Lower leg skin (tissue), 3 donors: ENCODE measurements around the gene DNPH1.

Source experiments
- POLR2A ChIP-seq, 2 donors: fragments of 450-650 bp; IDR thresholded peaks; one replicate each; pipeline ENCODE4 v1.6.1; 2016 to 2017; ENCODE audit warnings: antibody characterized with exemption in 2 of 2, mild to moderate bottlenecking in 1 of 2, moderate library complexity in 1 of 2
- TF ChIP-seq, protein P1 (sequence below), 3 donors: fragments of 450-650 bp; IDR thresholded peaks; one replicate each; pipeline ENCODE4 v1.5.1; 2016; ENCODE audit warnings: antibody characterized with exemption in 3 of 3, mild to moderate bottlenecking in 3 of 3, moderate library complexity in 2 of 3

DNA sequence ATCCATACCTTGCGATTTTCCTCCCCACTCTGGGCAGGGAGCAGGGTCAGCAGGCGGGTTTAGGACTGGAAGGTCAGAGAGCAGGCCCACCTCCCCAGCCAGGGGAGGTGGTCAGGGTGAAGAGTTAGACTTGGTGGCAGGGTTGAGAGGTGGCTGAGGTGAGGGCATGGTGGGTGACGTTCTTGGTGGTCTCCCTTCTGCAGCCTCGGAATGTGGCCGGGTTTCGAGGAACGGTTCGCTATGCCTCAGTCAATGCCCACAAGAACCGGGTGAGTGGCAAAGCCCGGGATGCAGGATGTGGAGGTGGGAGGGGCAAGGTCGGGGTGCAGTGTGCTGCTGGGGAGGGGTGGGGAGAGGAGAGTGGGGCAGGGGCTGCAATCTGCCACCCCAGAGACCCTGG, 25.6 kb upstream of the DNPH1 start:
- TF ChIP-seq, protein P1, sequence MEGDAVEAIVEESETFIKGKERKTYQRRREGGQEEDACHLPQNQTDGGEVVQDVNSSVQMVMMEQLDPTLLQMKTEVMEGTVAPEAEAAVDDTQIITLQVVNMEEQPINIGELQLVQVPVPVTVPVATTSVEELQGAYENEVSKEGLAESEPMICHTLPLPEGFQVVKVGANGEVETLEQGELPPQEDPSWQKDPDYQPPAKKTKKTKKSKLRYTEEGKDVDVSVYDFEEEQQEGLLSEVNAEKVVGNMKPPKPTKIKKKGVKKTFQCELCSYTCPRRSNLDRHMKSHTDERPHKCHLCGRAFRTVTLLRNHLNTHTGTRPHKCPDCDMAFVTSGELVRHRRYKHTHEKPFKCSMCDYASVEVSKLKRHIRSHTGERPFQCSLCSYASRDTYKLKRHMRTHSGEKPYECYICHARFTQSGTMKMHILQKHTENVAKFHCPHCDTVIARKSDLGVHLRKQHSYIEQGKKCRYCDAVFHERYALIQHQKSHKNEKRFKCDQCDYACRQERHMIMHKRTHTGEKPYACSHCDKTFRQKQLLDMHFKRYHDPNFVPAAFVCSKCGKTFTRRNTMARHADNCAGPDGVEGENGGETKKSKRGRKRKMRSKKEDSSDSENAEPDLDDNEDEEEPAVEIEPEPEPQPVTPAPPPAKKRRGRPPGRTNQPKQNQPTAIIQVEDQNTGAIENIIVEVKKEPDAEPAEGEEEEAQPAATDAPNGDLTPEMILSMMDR (IDR thresholded peaks at IDR 0.05) = no peak
- no peak for TF ChIP-seq POLR2A (IDR thresholded peaks at IDR 0.05)
